HepG2 (cell line): Measurements from ENCODE around the gene GLOD4. TPM values are rescaled to one million over a fixed set of nuclear protein-coding genes. Genes with fewer than 3 reads are reported as not detected.

Source experiments
- HDAC1 ChIP-seq: sonication (generic); formaldehyde crosslinking; IDR thresholded peaks from 2 replicates; pipeline ENCODE4 v1.5.1; 2020; ENCODE audit warnings: mild to moderate bottlenecking, missing genetic modification reagents
- HDAC2 ChIP-seq: sonication (generic); formaldehyde crosslinking; IDR thresholded peaks from 2 replicates; pipeline ENCODE4 v1.4.0; 2020; ENCODE audit warnings: missing genetic modification reagents
- HNRNPK ChIP-seq: fragments of 200-400 bp; formaldehyde crosslinking; IDR thresholded peaks from 2 replicates; pipeline ENCODE4 v1.6.1; 2018; ENCODE audit warnings: low read length, low read depth, moderate library complexity, mild to moderate bottlenecking; ENCODE audit not compliant: poor library complexity, severe bottlenecking
- JUND ChIP-seq: sonication (generic); formaldehyde crosslinking; IDR thresholded peaks from 2 replicates; pipeline ENCODE4 v1.8.0; 2022; ENCODE audit warnings: mild to moderate bottlenecking, missing genetic modification reagents
- KAT2B ChIP-seq: fragments of 150-350 bp; IDR thresholded peaks from 2 replicates; pipeline ENCODE4 v1.6.1; 2014; ENCODE audit warnings: low read depth, low read length, borderline replicate concordance
- MBNL3 ChIP-seq: fragments of 250-450 bp; sonication (Bioruptor Pico); conservative IDR thresholded peaks from 2 replicates; pipeline ENCODE4 v1.8.0; 2022; ENCODE audit warnings: mild to moderate bottlenecking, inconsistent platforms
- POLR2G ChIP-seq: fragments of 200-400 bp; formaldehyde crosslinking; IDR thresholded peaks from 2 replicates; pipeline ENCODE4 v1.6.1; 2018; ENCODE audit warnings: mild to moderate bottlenecking, low read depth, low read length, moderate library complexity
- ZC3H13 ChIP-seq: sonication (generic); formaldehyde crosslinking; IDR thresholded peaks from 2 replicates; pipeline ENCODE4 v1.8.1; 2023; ENCODE audit warnings: mild to moderate bottlenecking, missing genetic modification reagents, moderate library complexity
- ZMYM3 ChIP-seq: sonication (generic); formaldehyde crosslinking; IDR thresholded peaks from 2 replicates; pipeline ENCODE4 v1.5.1; 2020; ENCODE audit warnings: mild to moderate bottlenecking, missing genetic modification reagents
- ZNF20 ChIP-seq: sonication (generic); formaldehyde crosslinking; IDR thresholded peaks from 2 replicates; pipeline ENCODE4 v1.4.0; 2020; ENCODE audit warnings: mild to moderate bottlenecking, moderate library complexity, missing genetic modification reagents
- ZNF644 ChIP-seq: IDR thresholded peaks from 2 replicates; pipeline ENCODE4 v1.6.1; 2016; ENCODE audit warnings: low read depth
- polyA plus RNA-seq, 8 experiments: library from polyadenylated mRNA; depleted of rRNA in 3 of 8; stranded (reverse) in 7 of 8; unstranded in 1 of 8; fragments of >200 nt; fragmentation: Illumina TruSeq in 4 of 8; extraction: Trizol in 4 of 8; gene quantifications; 2 replicates each; pipeline versions ENCODE4 v1.2.1 to v1.2.3, GENCODE V29; 2011 to 2016; ENCODE audit warnings: low read depth in 4 of 8, missing spikeins in 1 of 8, mixed read lengths in 1 of 8; ENCODE audit not compliant: insufficient read depth in 1 of 8
- total RNA-seq, 5 experiments: library from RNA; depleted of rRNA; stranded (reverse); fragments of >200 nt; fragmentation: Illumina TruSeq; extraction: Trizol; gene quantifications; 2 replicates each; pipeline ENCODE4 v1.2.3, GENCODE V29; 2016; ENCODE audit warnings: low read depth in 1 of 5
- TF ChIP-seq, protein P1 (sequence below), 2 experiments: fragments of 450-650 bp in 1 of 2; sonication (generic) in 1 of 2; formaldehyde crosslinking in 1 of 2; IDR thresholded peaks; 2 replicates each; pipeline versions ENCODE4 v1.6.1 to v1.8.0; 2016 to 2022; ENCODE audit warnings: antibody characterized with exemption in 1 of 2, mild to moderate bottlenecking in 1 of 2, missing genetic modification reagents in 1 of 2
- TF ChIP-seq, protein P2 (sequence below): sonication (generic); formaldehyde crosslinking; IDR thresholded peaks from 2 replicates; pipeline ENCODE4 v1.5.0; 2020; ENCODE audit warnings: missing genetic modification reagents, mild to moderate bottlenecking, borderline replicate concordance
- TF ChIP-seq, protein P3 (sequence below): sonication (generic); formaldehyde crosslinking; IDR thresholded peaks from 2 replicates; pipeline ENCODE4 v1.5.0; 2020; ENCODE audit warnings: mild to moderate bottlenecking, missing genetic modification reagents
- TF ChIP-seq, protein P4 (sequence below): sonication (generic); formaldehyde crosslinking; IDR thresholded peaks from 2 replicates; pipeline ENCODE4 v1.5.0; 2020; ENCODE audit warnings: missing genetic modification reagents, mild to moderate bottlenecking, borderline replicate concordance

GLOD4 gene
- total and polyA plus RNA-seq, 2 of the 13 experiments (the other 11 are each of a cell fraction or from before 2014, with no cell fraction given), result 53.7 to 87.8 TPM

DNA sequence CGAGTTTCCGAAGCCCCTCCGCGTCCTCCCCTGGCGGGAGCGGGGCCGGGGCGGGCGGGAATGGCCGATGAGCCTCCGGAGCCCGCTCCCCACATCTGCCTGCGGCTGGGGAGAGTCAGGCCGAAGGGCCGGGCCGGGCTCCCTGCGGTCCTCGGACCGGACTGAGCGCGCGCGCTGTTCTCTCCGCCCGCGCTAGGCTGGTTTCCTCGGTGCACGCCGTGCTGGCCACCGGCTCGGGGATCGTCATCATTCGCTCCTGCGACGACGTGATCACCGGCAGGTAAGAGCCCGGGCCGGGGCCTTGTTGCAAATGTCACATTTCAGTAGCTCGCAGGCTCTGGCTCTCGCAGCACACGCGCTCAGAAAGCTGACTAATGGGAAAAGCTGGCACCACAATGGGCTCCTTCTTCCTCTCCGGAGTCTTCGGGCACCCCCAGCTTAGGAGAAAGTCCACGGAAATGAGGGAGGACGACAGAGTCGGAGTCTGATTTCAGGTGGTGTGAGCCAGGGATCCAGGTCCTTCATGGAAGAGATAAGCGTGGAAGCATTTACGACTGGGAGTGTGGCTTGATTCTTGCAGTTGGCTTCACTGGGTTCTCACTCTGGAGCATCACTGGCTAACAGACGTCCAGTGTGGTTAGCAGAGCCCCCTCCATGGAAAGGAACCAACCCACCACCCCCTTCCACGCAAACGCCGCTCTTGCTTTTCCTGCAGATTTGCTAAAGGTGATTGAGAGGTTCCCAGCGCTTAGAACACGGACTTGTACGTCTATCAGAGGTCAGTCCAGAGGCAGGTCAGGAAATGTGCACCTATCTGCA is 49.0 kb downstream of the GLOD4 start (continued):
- TF ChIP-seq, protein P1, sequence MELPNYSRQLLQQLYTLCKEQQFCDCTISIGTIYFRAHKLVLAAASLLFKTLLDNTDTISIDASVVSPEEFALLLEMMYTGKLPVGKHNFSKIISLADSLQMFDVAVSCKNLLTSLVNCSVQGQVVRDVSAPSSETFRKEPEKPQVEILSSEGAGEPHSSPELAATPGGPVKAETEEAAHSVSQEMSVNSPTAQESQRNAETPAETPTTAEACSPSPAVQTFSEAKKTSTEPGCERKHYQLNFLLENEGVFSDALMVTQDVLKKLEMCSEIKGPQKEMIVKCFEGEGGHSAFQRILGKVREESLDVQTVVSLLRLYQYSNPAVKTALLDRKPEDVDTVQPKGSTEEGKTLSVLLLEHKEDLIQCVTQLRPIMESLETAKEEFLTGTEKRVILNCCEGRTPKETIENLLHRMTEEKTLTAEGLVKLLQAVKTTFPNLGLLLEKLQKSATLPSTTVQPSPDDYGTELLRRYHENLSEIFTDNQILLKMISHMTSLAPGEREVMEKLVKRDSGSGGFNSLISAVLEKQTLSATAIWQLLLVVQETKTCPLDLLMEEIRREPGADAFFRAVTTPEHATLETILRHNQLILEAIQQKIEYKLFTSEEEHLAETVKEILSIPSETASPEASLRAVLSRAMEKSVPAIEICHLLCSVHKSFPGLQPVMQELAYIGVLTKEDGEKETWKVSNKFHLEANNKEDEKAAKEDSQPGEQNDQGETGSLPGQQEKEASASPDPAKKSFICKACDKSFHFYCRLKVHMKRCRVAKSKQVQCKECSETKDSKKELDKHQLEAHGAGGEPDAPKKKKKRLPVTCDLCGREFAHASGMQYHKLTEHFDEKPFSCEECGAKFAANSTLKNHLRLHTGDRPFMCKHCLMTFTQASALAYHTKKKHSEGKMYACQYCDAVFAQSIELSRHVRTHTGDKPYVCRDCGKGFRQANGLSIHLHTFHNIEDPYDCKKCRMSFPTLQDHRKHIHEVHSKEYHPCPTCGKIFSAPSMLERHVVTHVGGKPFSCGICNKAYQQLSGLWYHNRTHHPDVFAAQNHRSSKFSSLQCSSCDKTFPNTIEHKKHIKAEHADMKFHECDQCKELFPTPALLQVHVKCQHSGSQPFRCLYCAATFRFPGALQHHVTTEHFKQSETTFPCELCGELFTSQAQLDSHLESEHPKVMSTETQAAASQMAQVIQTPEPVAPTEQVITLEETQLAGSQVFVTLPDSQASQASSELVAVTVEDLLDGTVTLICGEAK (IDR thresholded peaks at IDR 0.05), result no peak
- TF ChIP-seq, protein P1 (CRISPR knock-in tag; IDR thresholded peaks at IDR 0.05), result no peak
- no peak for TF ChIP-seq MBNL3 (CRISPR knock-in tag)
- no peak for TF ChIP-seq ZNF644
- TF ChIP-seq, protein P2, sequence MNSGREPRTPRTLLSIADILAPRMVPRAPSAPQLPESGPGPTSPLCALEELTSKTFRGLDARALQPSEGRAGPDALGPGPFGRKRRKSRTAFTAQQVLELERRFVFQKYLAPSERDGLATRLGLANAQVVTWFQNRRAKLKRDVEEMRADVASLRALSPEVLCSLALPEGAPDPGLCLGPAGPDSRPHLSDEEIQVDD (CRISPR knock-in tag), result no peak
- TF ChIP-seq KAT2B, result no peak
- TF ChIP-seq, protein P3, sequence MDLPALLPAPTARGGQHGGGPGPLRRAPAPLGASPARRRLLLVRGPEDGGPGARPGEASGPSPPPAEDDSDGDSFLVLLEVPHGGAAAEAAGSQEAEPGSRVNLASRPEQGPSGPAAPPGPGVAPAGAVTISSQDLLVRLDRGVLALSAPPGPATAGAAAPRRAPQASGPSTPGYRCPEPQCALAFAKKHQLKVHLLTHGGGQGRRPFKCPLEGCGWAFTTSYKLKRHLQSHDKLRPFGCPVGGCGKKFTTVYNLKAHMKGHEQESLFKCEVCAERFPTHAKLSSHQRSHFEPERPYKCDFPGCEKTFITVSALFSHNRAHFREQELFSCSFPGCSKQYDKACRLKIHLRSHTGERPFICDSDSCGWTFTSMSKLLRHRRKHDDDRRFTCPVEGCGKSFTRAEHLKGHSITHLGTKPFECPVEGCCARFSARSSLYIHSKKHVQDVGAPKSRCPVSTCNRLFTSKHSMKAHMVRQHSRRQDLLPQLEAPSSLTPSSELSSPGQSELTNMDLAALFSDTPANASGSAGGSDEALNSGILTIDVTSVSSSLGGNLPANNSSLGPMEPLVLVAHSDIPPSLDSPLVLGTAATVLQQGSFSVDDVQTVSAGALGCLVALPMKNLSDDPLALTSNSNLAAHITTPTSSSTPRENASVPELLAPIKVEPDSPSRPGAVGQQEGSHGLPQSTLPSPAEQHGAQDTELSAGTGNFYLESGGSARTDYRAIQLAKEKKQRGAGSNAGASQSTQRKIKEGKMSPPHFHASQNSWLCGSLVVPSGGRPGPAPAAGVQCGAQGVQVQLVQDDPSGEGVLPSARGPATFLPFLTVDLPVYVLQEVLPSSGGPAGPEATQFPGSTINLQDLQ (CRISPR knock-in tag), result no peak
- 0 out of 2 replicates have a peak, but pooled peaks have one; percentile 33 for TF ChIP-seq ZC3H13
- 0 out of 2 replicates have a peak, but pooled peaks have one; percentile 25 for TF ChIP-seq ZMYM3 (CRISPR knock-in tag)
- TF ChIP-seq, protein P4, sequence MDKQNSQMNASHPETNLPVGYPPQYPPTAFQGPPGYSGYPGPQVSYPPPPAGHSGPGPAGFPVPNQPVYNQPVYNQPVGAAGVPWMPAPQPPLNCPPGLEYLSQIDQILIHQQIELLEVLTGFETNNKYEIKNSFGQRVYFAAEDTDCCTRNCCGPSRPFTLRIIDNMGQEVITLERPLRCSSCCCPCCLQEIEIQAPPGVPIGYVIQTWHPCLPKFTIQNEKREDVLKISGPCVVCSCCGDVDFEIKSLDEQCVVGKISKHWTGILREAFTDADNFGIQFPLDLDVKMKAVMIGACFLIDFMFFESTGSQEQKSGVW (CRISPR knock-in tag), result no peak
- TF ChIP-seq JUND (CRISPR knock-in tag), result no peak
- TF ChIP-seq HNRNPK, result no peak
- 0 out of 2 replicates have a peak, but pooled peaks have one; percentile 28 for TF ChIP-seq HDAC1 (CRISPR knock-in tag)
- peak; percentile 35; the same call in 1 of the 2 replicates for TF ChIP-seq POLR2G
- TF ChIP-seq HDAC2 (CRISPR knock-in tag), result no peak
- no peak for TF ChIP-seq ZNF20 (CRISPR knock-in tag)
